ENCODE measurements around the gene CFAP99. TPM values are rescaled to one million over a fixed set of nuclear protein-coding genes. Genes with fewer than 3 reads are reported as not detected.

The CFAP99 gene
- total and polyA plus RNA-seq, 2 experiments from 2014 or later = not detected

GRCh38 chr4:2450394-2451035, 31.8 kb downstream of the CFAP99 start:
- H3K27ac Mint-ChIP-seq = no peak overlapping the region
- no peak overlapping the region for H2AFZ ChIP-seq

More at GRCh38 chr4:2450394-2451035, 31.8 kb downstream of the CFAP99 start:
- ATAC-seq (no peak), DNase-seq (ENCODE audit: low spot score) (no peak)
- Histone ChIP-seq H3K4me3 (no peak overlapping the region), H3K79me2 (replicated peaks; ENCODE audit: insufficient read depth) (no peaks in the 10 kb centered on the region), H3K4me2 (no peak overlapping the region), H4K20me1 (replicated peaks; ENCODE audit: insufficient read depth) (no peaks in the 10 kb centered on the region), H3F3A (replicated peaks; ENCODE audit: low read depth) (no peaks in the 10 kb centered on the region), H3K4me1 (ENCODE audit: insufficient read depth) (no peaks in the 10 kb centered on the region), H3K27me3 (ENCODE audit: insufficient read depth) (no peaks in the 10 kb centered on the region), H3K36me3 (ENCODE audit: insufficient read depth) (no peaks in the 10 kb centered on the region), H3K9me2 (ENCODE audit: insufficient read depth) (peaks cover 13% of the 10 kb centered on the region; the same call in 1 of the 2 replicates), H3K27ac (ENCODE audit: low read depth) (no peak overlapping the region)
- H3K4me1 Mint-ChIP-seq = peaks cover 2% of the 10 kb centered on the region; the same call in 2 of the 3 replicates
- no peak overlapping the region for H3K4me3 Mint-ChIP-seq
- no peaks in the 10 kb centered on the region for H3K36me3 Mint-ChIP-seq (ENCODE audit: low read depth)
- peaks cover 5% of the 10 kb centered on the region for H3K27me3 Mint-ChIP-seq (ENCODE audit: insufficient read depth, low read depth, poor library complexity)
- H3K9me3 Mint-ChIP-seq = no peaks in the 10 kb centered on the region
- TF ChIP-seq ZNF114 (CRISPR knock-in tag; IDR thresholded peaks at IDR 0.05) = no peak
- TF ChIP-seq ZNF331 (CRISPR knock-in tag; IDR thresholded peaks at IDR 0.05; ENCODE audit: low read depth) = no peak
- no peak for TF ChIP-seq EZH2phosphoT487 (IDR thresholded peaks at IDR 0.05; ENCODE audit: unreplicated experiment)
- TF ChIP-seq ZNF462 (CRISPR knock-in tag; IDR thresholded peaks at IDR 0.05) = no peak
- no peak for TF ChIP-seq REST (IDR thresholded peaks at IDR 0.05; ENCODE audit: unreplicated experiment)
- TF ChIP-seq, protein P1, sequence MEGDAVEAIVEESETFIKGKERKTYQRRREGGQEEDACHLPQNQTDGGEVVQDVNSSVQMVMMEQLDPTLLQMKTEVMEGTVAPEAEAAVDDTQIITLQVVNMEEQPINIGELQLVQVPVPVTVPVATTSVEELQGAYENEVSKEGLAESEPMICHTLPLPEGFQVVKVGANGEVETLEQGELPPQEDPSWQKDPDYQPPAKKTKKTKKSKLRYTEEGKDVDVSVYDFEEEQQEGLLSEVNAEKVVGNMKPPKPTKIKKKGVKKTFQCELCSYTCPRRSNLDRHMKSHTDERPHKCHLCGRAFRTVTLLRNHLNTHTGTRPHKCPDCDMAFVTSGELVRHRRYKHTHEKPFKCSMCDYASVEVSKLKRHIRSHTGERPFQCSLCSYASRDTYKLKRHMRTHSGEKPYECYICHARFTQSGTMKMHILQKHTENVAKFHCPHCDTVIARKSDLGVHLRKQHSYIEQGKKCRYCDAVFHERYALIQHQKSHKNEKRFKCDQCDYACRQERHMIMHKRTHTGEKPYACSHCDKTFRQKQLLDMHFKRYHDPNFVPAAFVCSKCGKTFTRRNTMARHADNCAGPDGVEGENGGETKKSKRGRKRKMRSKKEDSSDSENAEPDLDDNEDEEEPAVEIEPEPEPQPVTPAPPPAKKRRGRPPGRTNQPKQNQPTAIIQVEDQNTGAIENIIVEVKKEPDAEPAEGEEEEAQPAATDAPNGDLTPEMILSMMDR (conservative IDR thresholded peaks at IDR 0.05; ENCODE audit: low read depth in 2 of 2) = no peak
- TF ChIP-seq EZH2 (IDR thresholded peaks at IDR 0.05; ENCODE audit: low read depth, unreplicated experiment) = no peak
- no peak for TF ChIP-seq NANOG (IDR thresholded peaks at IDR 0.05; ENCODE audit: borderline replicate concordance)
- TF ChIP-seq CREB1 (CRISPR knock-in tag; IDR thresholded peaks at IDR 0.05; ENCODE audit: low read depth) = no peak
- no peak for TF ChIP-seq ETS1 (IDR thresholded peaks at IDR 0.05)
- TF ChIP-seq POLR2AphosphoS5 (IDR thresholded peaks at IDR 0.05; ENCODE audit: low read depth) = no peak
- no peak for TF ChIP-seq JUNB (IDR thresholded peaks at IDR 0.05; ENCODE audit: unreplicated experiment)
- no peak for TF ChIP-seq STAT1 (IDR thresholded peaks at IDR 0.05; ENCODE audit: unreplicated experiment)

Measured in GM23338 (cell line).